Ovary (tissue), 9 donors: ENCODE data around the gene PARD3. TPM values are rescaled to one million over a fixed set of nuclear protein-coding genes. Genes with fewer than 3 reads are reported as not detected.

ENCODE experiments used
- DNase-seq, 5 donors: peaks; one replicate each; pipeline ENCODE4 v3.0.0-alpha.2; 2019 to 2020
- H3K27ac ChIP-seq, 2 donors: fragments of 200-600 bp; one replicate each; pipeline versions ENCODE4 v1.5.1 to v1.8.0; 2019 to 2022
- H3K27me3 ChIP-seq: fragments of 200-600 bp; one replicate; pipeline ENCODE4 v1.8.0; 2022
- H3K36me3 ChIP-seq: fragments of 200-600 bp; sonication (generic); one replicate; pipeline ENCODE4 v1.5.1; 2019
- H3K4me1 ChIP-seq: one replicate; pipeline ENCODE4 v1.8.1; 2013; ENCODE audit warnings: mild to moderate bottlenecking, moderate library complexity; ENCODE audit not compliant: insufficient read depth
- H3K4me3 ChIP-seq: fragments of 200-600 bp; sonication (generic); one replicate; pipeline ENCODE4 v1.5.1; 2017
- H3K9me3 ChIP-seq, 2 donors: fragments of 200-600 bp in 1 of 2; sonication (generic) in 1 of 2; one replicate each; pipeline versions ENCODE4 v1.5.1 to v1.8.1; 2013 to 2019; ENCODE audit warnings: mild to moderate bottlenecking in 1 of 2, moderate library complexity in 1 of 2
- CTCF ChIP-seq, 3 donors: fragments of 450-650 bp in 2 of 3; fragments of 200-600 bp in 1 of 3; IDR thresholded peaks; one replicate each; pipeline versions ENCODE4 v1.5.1 to v1.8.0; 2016 to 2022; ENCODE audit warnings: antibody characterized with exemption in 3 of 3, mild to moderate bottlenecking in 1 of 3
- EP300 ChIP-seq: sonication (generic); formaldehyde crosslinking; IDR thresholded peaks from one replicate; pipeline ENCODE4 v1.6.1; 2017; ENCODE audit warnings: antibody characterized with exemption
- POLR2A ChIP-seq: fragments of 450-650 bp; IDR thresholded peaks from one replicate; pipeline ENCODE4 v1.6.1; 2017; ENCODE audit warnings: antibody characterized with exemption, mild to moderate bottlenecking, moderate library complexity
- WGBS, 3 donors: extraction: QIAGEN DNeasy Blood & Tissue Kit in 1 of 3; methylation state at CpG; one replicate each; pipeline versions ENCODE4 v1.1.5 to v1.1.7; 2013 to 2017; 5-methylcytosine and 5-hydroxymethylcytosine counted together
- intact Hi-C, 4 donors: fragments of 100-400 bp; cut with DNase I; formaldehyde crosslinking; loops; one replicate each; pipeline versions ENCODE4 v1.11.0 to v1.15.1; 2022 to 2023
- polyA plus RNA-seq, 2 donors: library from polyadenylated mRNA; stranded (reverse); fragments of 200-250 nt in 1 of 2; fragments of 350-450 nt in 1 of 2; fragmentation: Illumina TruSeq in 1 of 2; extraction: RNeasy Lipid Tissue Mini Kit (QIAGEN cat#74804) in 1 of 2; gene quantifications; one replicate each; pipeline ENCODE4 v1.2.3, GENCODE V29; 2013 to 2014
- total RNA-seq, 7 donors: library from RNA; depleted of rRNA in 2 of 7; stranded (reverse); fragments of >200 nt in 2 of 7; fragmentation: NEBNext Ultra II Directional in 3 of 7; extraction: Animal tissue kit (Norgen Biotek cat#: 25700) in 3 of 7; gene quantifications; one replicate each; pipeline versions ENCODE4 v1.1.0 to v1.2.4, GENCODE V29; 2016 to 2023
- donor health status: DM: no; HTN: no; CAD: no; lungs with moderate emphysema.
- donor health status: DM: no; HTN: no; CAD: no.
- donor health status: Bipolar disorder and iron deficiency.
- donor health status: DM: yes; HTN: yes; CAD: no.
- donor health status: DM: no; HTN: no; CAD: no.
- donor health status: DM: yes; HTN: yes; CAD: no.

PARD3 gene
- total and polyA plus RNA-seq, 9 donors = 31.8 to 92.3 (median 67.1) TPM

- WGBS, 3 donors = 79 to 86% (median 82%) methylated on average over 8 of the region's 8 CpGs
- DNase-seq = no peak
- Histone ChIP-seq H3K27ac (no peak overlapping the region), H3K9me3 (no peaks in the 10 kb centered on the region), H3K4me1 (no peaks in the 10 kb centered on the region), H3K27me3 (no peaks in the 10 kb centered on the region), H3K4me3 (no peak overlapping the region), H3K36me3 (no peaks in the 10 kb centered on the region)
- no peak for TF ChIP-seq CTCF (IDR thresholded peaks at IDR 0.05)
- TF ChIP-seq POLR2A = no peak
- intact Hi-C loops = no loop called here
Measured at GRCh38 chr10:34195364-34196057, 619.6 kb downstream of the PARD3 start.

- TF ChIP-seq EP300 = no peak
- no peak for TF ChIP-seq POLR2A
- TF ChIP-seq CTCF (IDR thresholded peaks at IDR 0.05) = no peak
- no peaks in the 10 kb centered on the region for H3K36me3 ChIP-seq
- no peaks in the 10 kb centered on the region for H3K4me1 ChIP-seq
- no peak for DNase-seq
- WGBS, 3 donors = 9 to 22% (median 15%) methylated on average over 7 of the region's 7 CpGs
- no peak overlapping the region for H3K4me3 ChIP-seq
- H3K27ac ChIP-seq = peak overlapping the region in 1 of 2 donors; percentile 23
- intact Hi-C loops = no loop called here
- no peaks in the 10 kb centered on the region for H3K27me3 ChIP-seq
- no peaks in the 10 kb centered on the region for H3K9me3 ChIP-seq
Measured at GRCh38 chr10:34193931-34194626, 621.0 kb downstream of the PARD3 start.

GRCh38 chr10:34192646-34193045, 622.5 kb downstream of the PARD3 start:
- H3K4me1 ChIP-seq = no peaks in the 10 kb centered on the region
- no peaks in the 10 kb centered on the region for H3K36me3 ChIP-seq
- no peaks in the 10 kb centered on the region for H3K27me3 ChIP-seq
- no peaks in the 10 kb centered on the region for H3K9me3 ChIP-seq
- no peak for DNase-seq
- WGBS, 3 donors = 86 to 90% (median 89%) methylated on average over 5 of the region's 5 CpGs
- H3K4me3 ChIP-seq = no peak overlapping the region
- intact Hi-C loops = no loop called here
- no peak overlapping the region for H3K27ac ChIP-seq
- TF ChIP-seq POLR2A (no peak), CTCF (IDR thresholded peaks at IDR 0.05) (no peak), EP300 (no peak)

- no peaks in the 10 kb centered on the region for H3K27me3 ChIP-seq
- no peak overlapping the region for H3K4me3 ChIP-seq
- TF ChIP-seq POLR2A (no peak), CTCF (IDR thresholded peaks at IDR 0.05) (no peak), EP300 (no peak)
- intact Hi-C loops = no loop called here
- no peak for DNase-seq
- H3K27ac ChIP-seq = no peak overlapping the region
- H3K4me1 ChIP-seq = no peaks in the 10 kb centered on the region
- WGBS, 3 donors = 63 to 76% (median 66%) methylated on average over 3 of the region's 3 CpGs
- H3K9me3 ChIP-seq = no peaks in the 10 kb centered on the region
- no peaks in the 10 kb centered on the region for H3K36me3 ChIP-seq
Measured at GRCh38 chr10:34191406-34191805, 623.7 kb downstream of the PARD3 start.
